ENCODE results near the gene BATF2.

DNA sequence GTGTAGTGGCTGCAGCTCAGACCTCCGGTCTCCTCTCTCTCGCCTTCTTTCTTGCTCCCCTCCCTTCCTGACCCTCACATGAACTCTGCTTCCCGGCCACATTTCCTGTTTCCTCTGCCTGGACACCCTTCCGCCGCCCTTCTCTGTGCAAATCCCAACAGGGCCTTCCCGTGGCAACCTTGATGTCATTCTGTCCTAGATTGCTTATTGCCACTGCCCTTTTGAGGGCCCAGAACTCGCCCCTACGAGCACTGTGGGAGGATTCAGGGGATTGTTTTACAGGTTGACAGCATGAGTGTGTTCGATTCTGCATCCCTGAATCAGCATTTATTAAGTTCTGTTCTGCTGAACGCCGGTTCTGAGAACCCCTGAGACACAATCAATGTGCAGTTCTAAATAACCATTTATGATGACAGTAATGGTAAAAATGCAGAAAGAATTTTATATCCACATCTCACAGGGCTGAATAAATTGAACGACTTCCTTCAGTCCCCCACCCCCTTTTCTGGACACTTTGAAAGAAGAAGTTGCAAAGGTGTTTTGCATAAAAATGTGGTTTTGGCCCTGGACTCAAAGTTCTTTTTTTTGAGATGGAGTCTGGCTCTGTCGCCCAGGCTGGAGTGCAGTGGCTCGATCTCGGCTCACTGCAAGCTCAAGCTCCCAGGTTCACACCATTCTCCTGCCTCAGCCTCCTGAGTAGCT, 6.4 kb downstream of the BATF2 start:
- TF ChIP-seq, protein P1, sequence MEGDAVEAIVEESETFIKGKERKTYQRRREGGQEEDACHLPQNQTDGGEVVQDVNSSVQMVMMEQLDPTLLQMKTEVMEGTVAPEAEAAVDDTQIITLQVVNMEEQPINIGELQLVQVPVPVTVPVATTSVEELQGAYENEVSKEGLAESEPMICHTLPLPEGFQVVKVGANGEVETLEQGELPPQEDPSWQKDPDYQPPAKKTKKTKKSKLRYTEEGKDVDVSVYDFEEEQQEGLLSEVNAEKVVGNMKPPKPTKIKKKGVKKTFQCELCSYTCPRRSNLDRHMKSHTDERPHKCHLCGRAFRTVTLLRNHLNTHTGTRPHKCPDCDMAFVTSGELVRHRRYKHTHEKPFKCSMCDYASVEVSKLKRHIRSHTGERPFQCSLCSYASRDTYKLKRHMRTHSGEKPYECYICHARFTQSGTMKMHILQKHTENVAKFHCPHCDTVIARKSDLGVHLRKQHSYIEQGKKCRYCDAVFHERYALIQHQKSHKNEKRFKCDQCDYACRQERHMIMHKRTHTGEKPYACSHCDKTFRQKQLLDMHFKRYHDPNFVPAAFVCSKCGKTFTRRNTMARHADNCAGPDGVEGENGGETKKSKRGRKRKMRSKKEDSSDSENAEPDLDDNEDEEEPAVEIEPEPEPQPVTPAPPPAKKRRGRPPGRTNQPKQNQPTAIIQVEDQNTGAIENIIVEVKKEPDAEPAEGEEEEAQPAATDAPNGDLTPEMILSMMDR (IDR thresholded peaks at IDR 0.05): no peak
- no peak for TF ChIP-seq POLR2A (IDR thresholded peaks at IDR 0.05)

Measured in Peyer's patch (tissue), 4 donors.